Muscle layer of colon (tissue), 2 donors: ENCODE data around the gene SRD5A3.
"Not testable (repeated sequence)": the region's sequence is repeated elsewhere in the genome, so short reads cannot be mapped to it uniquely, and the experiment has no call there.

Experiments
- H3K27ac ChIP-seq: one replicate; pipeline ENCODE4 v1.7.0; 2013; ENCODE audit warnings: low read depth, mild to moderate bottlenecking, low read length, moderate library complexity
- H3K27me3 ChIP-seq, 2 donors: one replicate each; pipeline ENCODE4 v1.7.0; 2013; ENCODE audit warnings: low read length in 2 of 2, mild to moderate bottlenecking in 2 of 2; ENCODE audit not compliant: insufficient read depth in 2 of 2, control insufficient read depth in 1 of 2
- H3K36me3 ChIP-seq: one replicate; pipeline ENCODE4 v1.7.0; 2013; ENCODE audit warnings: mild to moderate bottlenecking, low read length; ENCODE audit not compliant: insufficient read depth
- H3K4me1 ChIP-seq: one replicate; pipeline ENCODE4 v1.7.0; 2013; ENCODE audit warnings: mild to moderate bottlenecking, low read length; ENCODE audit not compliant: insufficient read depth
- H3K4me3 ChIP-seq, 2 donors: one replicate each; pipeline ENCODE4 v1.7.0; 2013; ENCODE audit warnings: low read length in 2 of 2, low read depth in 1 of 2, mild to moderate bottlenecking in 1 of 2, moderate library complexity in 1 of 2
- H3K9ac ChIP-seq: one replicate; pipeline ENCODE4 v1.7.0; 2013; ENCODE audit warnings: low read length
- H3K9me3 ChIP-seq: one replicate; pipeline ENCODE4 v1.7.0; 2013; ENCODE audit warnings: mild to moderate bottlenecking, low read length
- donor health status: abdominal sarcoma.
- donor health status: Adenocarcinoma of cecum.

SRD5A3 gene

GRCh38 chr4:55348466-55348865, 2.4 kb downstream of the SRD5A3 start:
- H3K9me3 ChIP-seq: no peaks in the 10 kb centered on the region
- H3K27ac ChIP-seq: no peak overlapping the region
- H3K4me3 ChIP-seq: no peak overlapping the region
- H3K9ac ChIP-seq: no peak overlapping the region
- no peaks in the 10 kb centered on the region for H3K27me3 ChIP-seq
- H3K4me1 ChIP-seq: peaks cover 7% of the 10 kb centered on the region
- no peaks in the 10 kb centered on the region for H3K36me3 ChIP-seq

GRCh38 chr4:55350870-55351269, 4.8 kb downstream of the SRD5A3 start:
- H3K9ac ChIP-seq, H3K27ac ChIP-seq, H3K36me3 ChIP-seq, H3K9me3 ChIP-seq, H3K4me1 ChIP-seq, H3K4me3 ChIP-seq, H3K27me3 ChIP-seq: not testable (repeated sequence)

GRCh38 chr4:55351824-55352223, 5.8 kb downstream of the SRD5A3 start:
- H3K4me1 ChIP-seq: peaks cover 5% of the 10 kb centered on the region
- no peak overlapping the region for H3K27ac ChIP-seq

GRCh38 chr4:55352726-55353125, 6.7 kb downstream of the SRD5A3 start:
- H3K27ac ChIP-seq: no peak overlapping the region
- H3K27me3 ChIP-seq: no peaks in the 10 kb centered on the region
- no peaks in the 10 kb centered on the region for H3K36me3 ChIP-seq
- no peak overlapping the region for H3K4me3 ChIP-seq
- H3K9me3 ChIP-seq: no peaks in the 10 kb centered on the region
- H3K9ac ChIP-seq: no peak overlapping the region
- no peaks in the 10 kb centered on the region for H3K4me1 ChIP-seq

More at GRCh38 chr4:55351824-55352223, 5.8 kb downstream of the SRD5A3 start:
- Histone ChIP-seq H3K9me3 (no peaks in the 10 kb centered on the region), H3K27me3 (no peaks in the 10 kb centered on the region), H3K4me3 (no peak overlapping the region), H3K36me3 (no peaks in the 10 kb centered on the region), H3K9ac (no peak overlapping the region)

- H3K4me3 ChIP-seq, H3K36me3 ChIP-seq, H3K27me3 ChIP-seq, H3K27ac ChIP-seq, H3K9me3 ChIP-seq, H3K9ac ChIP-seq, H3K4me1 ChIP-seq: not testable (repeated sequence)
These were observed 7.2 kb downstream of the SRD5A3 start for GRCh38 chr4:55353228-55353747.

GRCh38 chr4:55354648-55355047, 8.6 kb downstream of the SRD5A3 start:
- Histone ChIP-seq H3K27ac (no peak overlapping the region), H3K4me1 (peaks cover 13% of the 10 kb centered on the region), H3K36me3 (no peaks in the 10 kb centered on the region)

GRCh38 chr4:55355555-55355954, 9.5 kb downstream of the SRD5A3 start:
- Histone ChIP-seq H3K4me1 (peaks cover 13% of the 10 kb centered on the region), H3K4me3 (no peak overlapping the region), H3K9me3 (no peaks in the 10 kb centered on the region), H3K27ac (no peak overlapping the region), H3K36me3 (no peaks in the 10 kb centered on the region), H3K27me3 (no peaks in the 10 kb centered on the region), H3K9ac (no peak overlapping the region)

More at GRCh38 chr4:55354648-55355047, 8.6 kb downstream of the SRD5A3 start:
- no peak overlapping the region for H3K4me3 ChIP-seq
- H3K9ac ChIP-seq: no peak overlapping the region
- no peaks in the 10 kb centered on the region for H3K27me3 ChIP-seq
- H3K9me3 ChIP-seq: no peaks in the 10 kb centered on the region

- H3K4me1 ChIP-seq: peaks cover 13% of the 10 kb centered on the region
- no peaks in the 10 kb centered on the region for H3K9me3 ChIP-seq
- H3K27me3 ChIP-seq: no peaks in the 10 kb centered on the region
- H3K9ac ChIP-seq: no peak overlapping the region
- no peak overlapping the region for H3K27ac ChIP-seq
- H3K36me3 ChIP-seq: no peaks in the 10 kb centered on the region
- H3K4me3 ChIP-seq: no peak overlapping the region
These were observed 11.0 kb downstream of the SRD5A3 start for GRCh38 chr4:55356991-55357461.

- H3K27ac ChIP-seq: no peak overlapping the region
- peaks cover 13% of the 10 kb centered on the region for H3K4me1 ChIP-seq
- no peak overlapping the region for H3K9ac ChIP-seq
- H3K36me3 ChIP-seq: no peaks in the 10 kb centered on the region
- no peak overlapping the region for H3K4me3 ChIP-seq
- H3K9me3 ChIP-seq: no peaks in the 10 kb centered on the region
- no peaks in the 10 kb centered on the region for H3K27me3 ChIP-seq
These were observed 12.2 kb downstream of the SRD5A3 start for GRCh38 chr4:55358246-55358645.

- Histone ChIP-seq H3K4me1 (peaks cover 13% of the 10 kb centered on the region), H3K27me3 (no peaks in the 10 kb centered on the region), H3K4me3 (no peak overlapping the region), H3K27ac (no peak overlapping the region), H3K9me3 (no peaks in the 10 kb centered on the region), H3K36me3 (no peaks in the 10 kb centered on the region), H3K9ac (no peak overlapping the region)
These were observed 12.6 kb downstream of the SRD5A3 start for GRCh38 chr4:55358668-55359067.

- Histone ChIP-seq H3K27me3 (no peaks in the 10 kb centered on the region), H3K4me1 (peaks cover 13% of the 10 kb centered on the region), H3K9me3 (no peaks in the 10 kb centered on the region), H3K4me3 (no peak overlapping the region), H3K9ac (no peak overlapping the region), H3K36me3 (no peaks in the 10 kb centered on the region), H3K27ac (no peak overlapping the region)
These were observed 13.4 kb downstream of the SRD5A3 start for GRCh38 chr4:55359397-55359916.

GRCh38 chr4:55362938-55363337, 16.9 kb downstream of the SRD5A3 start:
- H3K4me1 ChIP-seq: peaks cover 13% of the 10 kb centered on the region
- not testable (repeated sequence) for H3K4me3 ChIP-seq, H3K9ac ChIP-seq, H3K36me3 ChIP-seq, H3K27ac ChIP-seq, H3K27me3 ChIP-seq, H3K9me3 ChIP-seq
